Trophoblast cell (in vitro differentiated cells and primary cell): ENCODE results near the gene XAGE3.
A peak's percentile ranks its signal among the peaks of the same experiment; 100 is the strongest.
"Not testable (repeated sequence)": the region's sequence is repeated elsewhere in the genome, so short reads cannot be mapped to it uniquely, and the experiment has no call there.

Source experiments
- DNase-seq, 2 donors: peaks; one replicate each; pipeline ENCODE4 v3.0.0-alpha.2; 2016
- H2AFZ ChIP-seq: 2 replicates; pipeline ENCODE4 v1.6.1; 2013; ENCODE audit warnings: low read length, moderate library complexity, mild to moderate bottlenecking; ENCODE audit not compliant: insufficient read depth, poor library complexity
- H2AK5ac ChIP-seq: 2 replicates; pipeline ENCODE4 v1.6.1; 2013; ENCODE audit warnings: mild to moderate bottlenecking, low read length
- H2BK120ac ChIP-seq: 2 replicates; pipeline ENCODE4 v1.6.1; 2013; ENCODE audit warnings: low read length, mild to moderate bottlenecking, moderate library complexity; ENCODE audit not compliant: insufficient read depth, poor library complexity
- H2BK12ac ChIP-seq: 2 replicates; pipeline ENCODE4 v1.6.1; 2013; ENCODE audit warnings: mild to moderate bottlenecking, low read length, moderate library complexity
- H2BK5ac ChIP-seq: 2 replicates; pipeline ENCODE4 v1.6.1; 2013; ENCODE audit warnings: low read length, low read depth, moderate library complexity, mild to moderate bottlenecking; ENCODE audit not compliant: poor library complexity
- H3K14ac ChIP-seq: 2 replicates; pipeline ENCODE4 v1.6.1; 2013; ENCODE audit warnings: mild to moderate bottlenecking, low read length
- H3K18ac ChIP-seq: 2 replicates; pipeline ENCODE4 v1.6.1; 2013; ENCODE audit warnings: mild to moderate bottlenecking, low read length
- H3K23ac ChIP-seq: 2 replicates; pipeline ENCODE4 v1.6.1; 2013; ENCODE audit warnings: low read length
- H3K27ac ChIP-seq: 2 replicates; pipeline ENCODE4 v1.5.1; 2013; ENCODE audit warnings: low read depth, mild to moderate bottlenecking, inconsistent platforms, low read length, moderate library complexity
- H3K27me3 ChIP-seq: 2 replicates; pipeline ENCODE4 v1.6.1; 2013; ENCODE audit warnings: inconsistent platforms, mild to moderate bottlenecking, low read length, moderate library complexity; ENCODE audit not compliant: insufficient read depth
- H3K36me3 ChIP-seq, 2 experiments: 1 replicate in 1 of 2; 2 replicates in 1 of 2; pipeline ENCODE4 v1.6.1; 2013; ENCODE audit warnings: low read length in 2 of 2, mild to moderate bottlenecking in 2 of 2, moderate library complexity in 1 of 2; ENCODE audit not compliant: insufficient read depth in 2 of 2, control insufficient read depth in 1 of 2
- H3K4ac ChIP-seq: 2 replicates; pipeline ENCODE4 v1.6.1; 2013; ENCODE audit warnings: low read depth, mild to moderate bottlenecking, low read length, moderate library complexity
- H3K4me1 ChIP-seq, 2 experiments: 1 replicate in 1 of 2; 2 replicates in 1 of 2; pipeline ENCODE4 v1.6.1; 2013; ENCODE audit warnings: low read length in 2 of 2, mild to moderate bottlenecking in 2 of 2, moderate library complexity in 1 of 2; ENCODE audit not compliant: insufficient read depth in 2 of 2, control insufficient read depth in 1 of 2
- H3K4me2 ChIP-seq: 2 replicates; pipeline ENCODE4 v1.6.1; 2013; ENCODE audit warnings: inconsistent platforms, mild to moderate bottlenecking, low read length, moderate library complexity
- H3K4me3 ChIP-seq: 2 replicates; pipeline ENCODE4 v1.5.1; 2013; ENCODE audit warnings: mild to moderate bottlenecking, low read depth, low read length, inconsistent platforms
- H3K79me1 ChIP-seq: one replicate; pipeline ENCODE4 v1.6.1; 2013; ENCODE audit warnings: low read length
- H3K79me2 ChIP-seq: 2 replicates; pipeline ENCODE4 v1.6.1; 2013; ENCODE audit warnings: low read length, mild to moderate bottlenecking; ENCODE audit not compliant: control insufficient read depth, insufficient read depth, poor library complexity
- H3K9ac ChIP-seq: 2 replicates; pipeline ENCODE4 v1.6.1; 2013; ENCODE audit warnings: mild to moderate bottlenecking, low read length
- H3K9me3 ChIP-seq: 2 replicates; pipeline ENCODE4 v1.6.1; 2013; ENCODE audit warnings: low read depth, mild to moderate bottlenecking, control low read depth, inconsistent platforms, low read length; ENCODE audit not compliant: insufficient read depth
- H4K12ac ChIP-seq: 2 replicates; pipeline ENCODE4 v1.6.1; 2013; ENCODE audit warnings: low read depth, mild to moderate bottlenecking, low read length, moderate library complexity
- H4K8ac ChIP-seq: 2 replicates; pipeline ENCODE4 v1.6.1; 2013; ENCODE audit warnings: low read depth, mild to moderate bottlenecking, low read length, moderate library complexity
- H4K91ac ChIP-seq: one replicate; pipeline ENCODE4 v1.6.1; 2013; ENCODE audit warnings: low read depth, mild to moderate bottlenecking, low read length, moderate library complexity
- WGBS: extraction: QIAGEN DNeasy Blood & Tissue Kit; methylation state at CpG from one replicate; pipeline ENCODE4 v1.1.7; 2013; ENCODE audit warnings: missing lambda C conversion rate; ENCODE audit not compliant: insufficient read length, insufficient coverage; ENCODE audit errors: extremely low coverage; 5-methylcytosine and 5-hydroxymethylcytosine counted together

Gene XAGE3

GRCh38 chrX:52876386-52876785 lies 8.5 kb upstream of the XAGE3 start:
- H2BK5ac ChIP-seq, H3K9me3 ChIP-seq, H2AFZ ChIP-seq, H3K9ac ChIP-seq, H2AK5ac ChIP-seq, H3K27ac ChIP-seq, H3K79me2 ChIP-seq, H3K4me3 ChIP-seq, H3K4me2 ChIP-seq, H2BK12ac ChIP-seq, H4K91ac ChIP-seq, H3K36me3 ChIP-seq, H2BK120ac ChIP-seq, H3K23ac ChIP-seq, H3K4ac ChIP-seq, H3K27me3 ChIP-seq, H4K12ac ChIP-seq, H4K8ac ChIP-seq, H3K4me1 ChIP-seq, H3K79me1 ChIP-seq, H3K14ac ChIP-seq, H3K18ac ChIP-seq: not testable (repeated sequence)
- no CpG with 5 or more reads among the region's 6 CpGs for WGBS
- DNase-seq: peak in 1 of 2 donors; percentile 43

- no CpG with 5 or more reads among the region's 10 CpGs for WGBS
- not testable (repeated sequence) for H3K4me3 ChIP-seq
Observed at GRCh38 chrX:52875436-52875835, 7.6 kb upstream of the XAGE3 start.

GRCh38 chrX:52874661-52875060 lies 6.8 kb upstream of the XAGE3 start:
- Histone ChIP-seq H3K4me2 (no peak overlapping the region), H3K27ac (no peak overlapping the region), H3K79me1 (no peaks in the 10 kb centered on the region), H3K9ac (no peak overlapping the region), H3K4me3 (no peak overlapping the region), H3K14ac (no peak overlapping the region), H3K36me3 (no peaks in the 10 kb centered on the region), H4K12ac (no peak overlapping the region), H3K4me1 (no peaks in the 10 kb centered on the region), H3K27me3 (no peaks in the 10 kb centered on the region), H2BK5ac (no peak overlapping the region), H2AK5ac (no peak overlapping the region), H3K18ac (no peak overlapping the region), H3K9me3 (no peaks in the 10 kb centered on the region), H3K79me2 (no peaks in the 10 kb centered on the region), H4K8ac (no peak overlapping the region), H2BK12ac (no peak overlapping the region), H2AFZ (no peak overlapping the region), H4K91ac (no peak overlapping the region), H3K4ac (no peak overlapping the region), H2BK120ac (no peak overlapping the region), H3K23ac (no peak overlapping the region)
- peak; percentile 63 to 80 for DNase-seq
- no CpG with 5 or more reads among the region's 5 CpGs for WGBS

More at GRCh38 chrX:52875436-52875835, 7.6 kb upstream of the XAGE3 start:
- not testable (repeated sequence) for H2BK5ac ChIP-seq, H3K9ac ChIP-seq, H2AFZ ChIP-seq, H3K4ac ChIP-seq, H3K9me3 ChIP-seq, H3K23ac ChIP-seq, H3K79me1 ChIP-seq, H4K8ac ChIP-seq, H3K4me2 ChIP-seq, H4K12ac ChIP-seq, H3K27me3 ChIP-seq, H2AK5ac ChIP-seq, H3K18ac ChIP-seq, H2BK120ac ChIP-seq, H2BK12ac ChIP-seq, H3K36me3 ChIP-seq, H3K79me2 ChIP-seq, H3K14ac ChIP-seq, H3K27ac ChIP-seq, H4K91ac ChIP-seq, H3K4me1 ChIP-seq
- peak; percentile 79 to 89 for DNase-seq

GRCh38 chrX:52873825-52874224 lies 5.9 kb upstream of the XAGE3 start:
- H3K27ac ChIP-seq, H4K91ac ChIP-seq, H3K18ac ChIP-seq, H4K8ac ChIP-seq, H3K9me3 ChIP-seq, H2AK5ac ChIP-seq, H3K79me2 ChIP-seq, H2BK120ac ChIP-seq, H2BK12ac ChIP-seq, H3K4me3 ChIP-seq, H3K4ac ChIP-seq, H4K12ac ChIP-seq, H3K14ac ChIP-seq, H2AFZ ChIP-seq, H3K23ac ChIP-seq, H3K4me2 ChIP-seq, H3K4me1 ChIP-seq, H3K79me1 ChIP-seq, H2BK5ac ChIP-seq, DNase-seq, H3K36me3 ChIP-seq, H3K9ac ChIP-seq, H3K27me3 ChIP-seq: not testable (repeated sequence)
